Dendritic cell treated with granulocyte-macrophage colony-stimulating factor and Interleukin-4, amounts not matched to agents 40 ng/mL and 50 ng/mL, for 4 days (primary cell): ENCODE measurements around the gene MOB3C.
"Not testable (repeated sequence)": the region's sequence is repeated elsewhere in the genome, so short reads cannot be mapped to it uniquely, and the experiment has no call there.

Source experiments
- H3K27ac Mint-ChIP-seq: one replicate; pipeline ENCODE4 v1.8.0; 2022; ENCODE audit warnings: mild to moderate bottlenecking, mixed read lengths
- H3K27me3 Mint-ChIP-seq: one replicate; pipeline ENCODE4 v1.8.0; 2022; ENCODE audit warnings: mild to moderate bottlenecking, mixed read lengths
- H3K36me3 Mint-ChIP-seq: one replicate; pipeline ENCODE4 v1.8.0; 2022; ENCODE audit warnings: low read depth, mixed read lengths
- H3K4me1 Mint-ChIP-seq: one replicate; pipeline ENCODE4 v1.8.0; 2022; ENCODE audit warnings: low read depth, mixed read lengths
- H3K4me3 Mint-ChIP-seq: one replicate; pipeline ENCODE4 v1.8.0; 2022; ENCODE audit warnings: mild to moderate bottlenecking, moderate library complexity, mixed read lengths
- H3K9me3 Mint-ChIP-seq: one replicate; pipeline ENCODE4 v1.8.0; 2022; ENCODE audit warnings: mixed read lengths
- intact Hi-C: fragments of 100-400 bp; cut with micrococcal nuclease; formaldehyde crosslinking; loops from one replicate; pipeline ENCODE4 v1.15.0; 2022

MOB3C gene

GRCh38 chr1:46616277-46617107 lies at the start of gene MOB3C:
MOB3C (minus strand) TSS chr1:46616811; CDS start chr1:46613321, 3,490 bp downstream.
- Mint-ChIP-seq H3K4me3 (peak within 1 kb of the TSS; percentile 85), H3K27ac (peak within 1 kb of the TSS; percentile 92), H3K36me3 (peaks cover 49% of the 10 kb centered on the region), H3K4me1 (peaks cover 92% of the 10 kb centered on the region), H3K9me3 (no peaks in the 10 kb centered on the region), H3K27me3 (no peaks in the 10 kb centered on the region)
- intact Hi-C loops = loop anchor here (2.0 to 10.0 kb wide), 3 partner anchors 34 to 102 kb away; partner anchors contain the start of genes ATPAF1 and EFCAB14

GRCh38 chr1:46665983-46666382 lies 49.4 kb upstream of the MOB3C start:
- H3K4me3 Mint-ChIP-seq = no peak overlapping the region
- peaks cover 30% of the 10 kb centered on the region for H3K36me3 Mint-ChIP-seq
- H3K9me3 Mint-ChIP-seq = no peaks in the 10 kb centered on the region
- H3K27ac Mint-ChIP-seq = no peak overlapping the region
- H3K27me3 Mint-ChIP-seq = no peaks in the 10 kb centered on the region
- peaks cover 18% of the 10 kb centered on the region for H3K4me1 Mint-ChIP-seq
- intact Hi-C loops = loop anchor here (10.0 kb wide), 2 partner anchors 49 to 51 kb away; partner anchors contain the start of genes EFCAB14 and MOB3C

GRCh38 chr1:46662919-46663318 lies 46.3 kb upstream of the MOB3C start:
- intact Hi-C loops = loop anchor here (10.0 kb wide), 2 partner anchors 48 to 52 kb away; partner anchors contain the start of genes EFCAB14 and MOB3C
- Mint-ChIP-seq H3K4me1 (peaks cover 18% of the 10 kb centered on the region), H3K36me3 (peaks cover 39% of the 10 kb centered on the region)
- H3K27ac Mint-ChIP-seq, H3K9me3 Mint-ChIP-seq, H3K4me3 Mint-ChIP-seq, H3K27me3 Mint-ChIP-seq: not testable (repeated sequence)

GRCh38 chr1:46660116-46660515 lies 43.5 kb upstream of the MOB3C start:
- intact Hi-C loops = loop anchor here (10.0 kb wide), 2 partner anchors 45 to 55 kb away; partner anchors contain the start of genes EFCAB14 and MOB3C
- not testable (repeated sequence) for H3K4me1 Mint-ChIP-seq, H3K4me3 Mint-ChIP-seq, H3K27ac Mint-ChIP-seq, H3K27me3 Mint-ChIP-seq, H3K9me3 Mint-ChIP-seq
- H3K36me3 Mint-ChIP-seq = peaks cover 50% of the 10 kb centered on the region

- H3K9me3 Mint-ChIP-seq = peaks cover 7% of the 10 kb centered on the region
- peaks cover 6% of the 10 kb centered on the region for H3K4me1 Mint-ChIP-seq
- H3K27ac Mint-ChIP-seq = no peak overlapping the region
- H3K36me3 Mint-ChIP-seq = peaks cover 50% of the 10 kb centered on the region
- no peaks in the 10 kb centered on the region for H3K27me3 Mint-ChIP-seq
- intact Hi-C loops = no loop called here
- H3K4me3 Mint-ChIP-seq = no peak overlapping the region
Observed at GRCh38 chr1:46659307-46659870, 42.8 kb upstream of the MOB3C start.

GRCh38 chr1:46657775-46658174 lies 41.2 kb upstream of the MOB3C start:
- Mint-ChIP-seq H3K4me1 (peaks cover 6% of the 10 kb centered on the region), H3K36me3 (peaks cover 51% of the 10 kb centered on the region), H3K9me3 (peaks cover 7% of the 10 kb centered on the region), H3K4me3 (no peak overlapping the region), H3K27me3 (no peaks in the 10 kb centered on the region), H3K27ac (no peak overlapping the region)
- intact Hi-C loops = no loop called here

GRCh38 chr1:46656643-46657042 lies 40.0 kb upstream of the MOB3C start:
- peaks cover 6% of the 10 kb centered on the region for H3K4me1 Mint-ChIP-seq
- intact Hi-C loops = no loop called here

GRCh38 chr1:46655848-46656247 lies 39.2 kb upstream of the MOB3C start:
- Mint-ChIP-seq H3K4me1 (peaks cover 6% of the 10 kb centered on the region), H3K27ac (no peak overlapping the region), H3K9me3 (peaks cover 8% of the 10 kb centered on the region), H3K27me3 (no peaks in the 10 kb centered on the region), H3K4me3 (no peak overlapping the region), H3K36me3 (peaks cover 63% of the 10 kb centered on the region)
- intact Hi-C loops = no loop called here

More at GRCh38 chr1:46656643-46657042, 40.0 kb upstream of the MOB3C start:
- Mint-ChIP-seq H3K36me3 (peaks cover 56% of the 10 kb centered on the region), H3K9me3 (peaks cover 7% of the 10 kb centered on the region), H3K27ac (no peak overlapping the region), H3K27me3 (no peaks in the 10 kb centered on the region), H3K4me3 (no peak overlapping the region)

- H3K9me3 Mint-ChIP-seq = peaks cover 17% of the 10 kb centered on the region
- H3K4me3 Mint-ChIP-seq, H3K27ac Mint-ChIP-seq, H3K27me3 Mint-ChIP-seq, intact Hi-C loops, H3K4me1 Mint-ChIP-seq: not testable (repeated sequence)
- peaks cover 71% of the 10 kb centered on the region for H3K36me3 Mint-ChIP-seq
Observed at GRCh38 chr1:46654698-46655097, 38.1 kb upstream of the MOB3C start.

GRCh38 chr1:46654012-46654411 lies 37.4 kb upstream of the MOB3C start:
- Mint-ChIP-seq H3K27ac (no peak overlapping the region), H3K9me3 (peaks cover 17% of the 10 kb centered on the region), H3K4me3 (no peak overlapping the region), H3K4me1 (peaks cover 6% of the 10 kb centered on the region), H3K36me3 (peaks cover 72% of the 10 kb centered on the region), H3K27me3 (no peaks in the 10 kb centered on the region)
- intact Hi-C loops = no loop called here

- H3K4me3 Mint-ChIP-seq = no peak overlapping the region
- H3K4me1 Mint-ChIP-seq = peaks cover 6% of the 10 kb centered on the region
- intact Hi-C loops = no loop called here
- H3K9me3 Mint-ChIP-seq = peaks cover 17% of the 10 kb centered on the region
- peaks cover 77% of the 10 kb centered on the region for H3K36me3 Mint-ChIP-seq
- H3K27ac Mint-ChIP-seq = no peak overlapping the region
- no peaks in the 10 kb centered on the region for H3K27me3 Mint-ChIP-seq
Observed at GRCh38 chr1:46653405-46653958, 36.9 kb upstream of the MOB3C start.

GRCh38 chr1:46652321-46653100 lies 35.9 kb upstream of the MOB3C start:
- H3K9me3 Mint-ChIP-seq = peaks cover 17% of the 10 kb centered on the region
- peaks cover 82% of the 10 kb centered on the region for H3K36me3 Mint-ChIP-seq
- no peak overlapping the region for H3K27ac Mint-ChIP-seq
- no peak overlapping the region for H3K4me3 Mint-ChIP-seq
- no peaks in the 10 kb centered on the region for H3K27me3 Mint-ChIP-seq
- H3K4me1 Mint-ChIP-seq = peaks cover 2% of the 10 kb centered on the region
- intact Hi-C loops = no loop called here

- H3K27ac Mint-ChIP-seq, H3K4me1 Mint-ChIP-seq, H3K4me3 Mint-ChIP-seq, H3K27me3 Mint-ChIP-seq, intact Hi-C loops: not testable (repeated sequence)
- peaks cover 17% of the 10 kb centered on the region for H3K9me3 Mint-ChIP-seq
- peaks cover 90% of the 10 kb centered on the region for H3K36me3 Mint-ChIP-seq
Observed at GRCh38 chr1:46651152-46651551, 34.5 kb upstream of the MOB3C start.
